OCI-LY7 (cell line): Measurements from ENCODE around the gene TNFSF13. TPM values are rescaled to one million over a fixed set of nuclear protein-coding genes. Genes with fewer than 3 reads are reported as not detected.

Source experiments
- BruUV-seq: library from RNA; stranded (reverse); fragments of 400-500 nt; replicated peaks from 2 replicates; lab custom pipeline; 2021; lab: Mats Ljungman, UMichigan
- CTCF ChIA-PET: fragments of 300-600 bp; sonication (Branson Sonifier 250); formaldehyde crosslinking; loops from one replicate; lab custom pipeline; 2022; ENCODE audit warnings: antibody characterized with exemption; ENCODE audit not compliant: unreplicated experiment; lab: Charles Lee
- POLR2A ChIA-PET: fragments of 300-600 bp; sonication (Branson Sonifier 250); formaldehyde crosslinking; loops from one replicate; lab custom pipeline; 2022; ENCODE audit warnings: antibody characterized with exemption; lab: Charles Lee
- DNase-seq: peaks from one replicate; pipeline ENCODE4 v3.0.0-alpha.2; 2015; ENCODE audit warnings: low spot score
- H2AFZ ChIP-seq: fragments of 200-600 bp; sonication (generic), shearing (Covaris generic); 2 replicates; pipeline ENCODE4 v1.6.1; 2014; ENCODE audit warnings: mild to moderate bottlenecking, antibody characterized with exemption, low read length, moderate library complexity
- H3K27ac ChIP-seq: fragments of 200-600 bp; sonication (generic); 2 replicates; pipeline ENCODE4 v1.5.1; 2014; ENCODE audit warnings: mixed run types, low read depth, mild to moderate bottlenecking, moderate library complexity, low read length, inconsistent platforms; ENCODE audit not compliant: poor library complexity, severe bottlenecking
- H3K36me3 ChIP-seq: fragments of 200-600 bp; sonication (generic); 2 replicates; pipeline ENCODE4 v1.6.1; 2014; ENCODE audit warnings: mild to moderate bottlenecking, antibody characterized with exemption, low read length, moderate library complexity, mixed read lengths; ENCODE audit not compliant: insufficient read depth
- H3K4me1 ChIP-seq: fragments of 200-600 bp; sonication (generic); 2 replicates; pipeline ENCODE4 v1.5.1; 2014; ENCODE audit warnings: mild to moderate bottlenecking, low read length; ENCODE audit not compliant: insufficient read depth, poor library complexity, severe bottlenecking
- H3K4me2 ChIP-seq: fragments of 200-600 bp; sonication (generic); 2 replicates; pipeline ENCODE4 v1.6.1; 2014; ENCODE audit warnings: mild to moderate bottlenecking, low read length
- H3K4me3 ChIP-seq: fragments of 200-600 bp; sonication (generic); 2 replicates; pipeline ENCODE4 v1.5.1; 2014; ENCODE audit warnings: mild to moderate bottlenecking, low read depth, low read length; ENCODE audit not compliant: poor library complexity, severe bottlenecking
- H3K79me2 ChIP-seq: fragments of 200-600 bp; sonication (generic); 2 replicates; pipeline ENCODE4 v1.6.1; 2016; ENCODE audit warnings: low read depth, mild to moderate bottlenecking, low read length, moderate library complexity, mixed read lengths; ENCODE audit not compliant: insufficient read depth
- H3K9me2 ChIP-seq: fragments of 200-600 bp; sonication (generic); 2 replicates; pipeline ENCODE4 v1.6.1; 2016; ENCODE audit warnings: mild to moderate bottlenecking, low read length, mixed read lengths; ENCODE audit not compliant: insufficient read depth
- H3K9me3 ChIP-seq: fragments of 200-600 bp; sonication (generic); 2 replicates; pipeline ENCODE4 v1.6.1; 2014; ENCODE audit warnings: mild to moderate bottlenecking, mixed run types, low read length, mixed read lengths
- H4K20me1 ChIP-seq: fragments of 200-600 bp; sonication (generic); 2 replicates; pipeline ENCODE4 v1.6.1; 2014; ENCODE audit warnings: mild to moderate bottlenecking, antibody characterized with exemption, low read length, moderate library complexity, mixed read lengths; ENCODE audit not compliant: insufficient read depth
- EZH2phosphoT487 ChIP-seq: fragments of 200-600 bp; sonication (generic); IDR thresholded peaks from 2 replicates; pipeline ENCODE4 v1.6.1; 2018; ENCODE audit warnings: low read depth, borderline replicate concordance, mild to moderate bottlenecking, mixed run types, antibody characterized with exemption, low read length, moderate library complexity, mixed read lengths
- intact Hi-C: fragments of 100-400 bp; cut with micrococcal nuclease; formaldehyde crosslinking; loops from one replicate; pipeline ENCODE4 v1.10.0; 2022; ENCODE audit not compliant: unreplicated experiment
- total RNA-seq, 2 experiments: library from RNA; depleted of rRNA in 1 of 2; stranded (reverse); fragments of >200 nt in 1 of 2; shearing (Covaris generic) in 1 of 2; gene quantifications; 2 replicates each; pipeline ENCODE4 v1.2.3, GENCODE V29; 2014 to 2022
- TF ChIP-seq, protein P1 (sequence below): fragments of 200-600 bp; sonication (generic); conservative IDR thresholded peaks from 2 replicates; pipeline ENCODE4 v1.5.1; 2014; ENCODE audit warnings: mild to moderate bottlenecking, antibody characterized with exemption, low read length, moderate library complexity, mixed read lengths

The TNFSF13 gene
- total RNA-seq, 2 experiments from 2014 or later, result 0.98 to 6.0 TPM

DNA sequence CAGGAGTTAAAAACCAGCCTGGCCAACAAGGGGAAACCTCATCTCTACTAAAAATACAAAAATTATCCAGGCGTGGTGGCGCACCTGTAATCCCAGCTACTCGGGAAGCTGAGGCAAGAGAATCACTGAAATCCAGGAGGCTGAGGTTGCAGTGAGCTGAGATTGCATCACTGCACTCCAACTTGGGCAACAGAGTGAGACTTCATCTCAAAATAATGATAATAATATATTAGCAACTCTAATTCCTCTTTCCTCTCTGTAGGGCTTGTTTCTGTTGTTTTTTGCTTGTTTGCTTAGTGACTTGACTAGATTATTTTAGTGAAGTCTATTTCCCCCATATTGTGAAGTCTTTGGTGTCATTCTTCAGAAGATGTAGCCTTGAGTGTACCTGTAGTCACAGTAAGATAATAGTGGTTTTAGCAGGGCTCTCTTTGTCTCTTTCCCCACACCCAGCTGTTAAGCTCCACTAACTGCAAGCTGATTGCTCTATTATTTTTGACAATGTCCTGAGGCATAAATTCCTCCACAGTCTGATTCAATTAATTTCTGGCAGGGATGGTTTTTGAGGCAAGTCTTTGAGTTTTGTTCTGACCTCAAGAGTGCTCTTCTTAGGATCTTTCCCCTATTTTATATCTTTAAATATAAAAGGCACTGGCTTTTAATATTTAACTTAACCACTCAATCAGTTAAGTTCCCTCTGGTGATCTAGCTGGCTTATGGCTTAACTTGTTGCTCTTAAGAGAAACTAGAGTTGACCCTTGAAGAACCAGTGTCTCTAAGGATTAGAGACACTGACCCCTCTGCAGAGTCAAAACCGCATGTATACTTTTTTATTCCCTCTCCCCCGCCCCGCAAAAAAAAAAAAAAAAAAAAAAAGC lies 28.3 kb upstream of the TNFSF13 start:
- Histone ChIP-seq H3K27ac (no peak overlapping the region), H3K79me2 (no peaks in the 10 kb centered on the region), H2AFZ (no peak overlapping the region), H3K36me3 (no peaks in the 10 kb centered on the region), H3K4me2 (no peak overlapping the region), H3K4me1 (no peaks in the 10 kb centered on the region), H4K20me1 (no peaks in the 10 kb centered on the region), H3K9me3 (0 out of 2 replicates have a peak, but pooled peaks cover 7% of the 10 kb centered on the region), H3K9me2 (no peaks in the 10 kb centered on the region), H3K4me3 (no peak overlapping the region)
- BruUV-seq, result no TSS peak
- intact Hi-C loops, result no loop called here
- POLR2A ChIA-PET, result no interaction called here
- CTCF ChIA-PET, result no interaction called here
- DNase-seq, result no peak
- TF ChIP-seq, protein P1, sequence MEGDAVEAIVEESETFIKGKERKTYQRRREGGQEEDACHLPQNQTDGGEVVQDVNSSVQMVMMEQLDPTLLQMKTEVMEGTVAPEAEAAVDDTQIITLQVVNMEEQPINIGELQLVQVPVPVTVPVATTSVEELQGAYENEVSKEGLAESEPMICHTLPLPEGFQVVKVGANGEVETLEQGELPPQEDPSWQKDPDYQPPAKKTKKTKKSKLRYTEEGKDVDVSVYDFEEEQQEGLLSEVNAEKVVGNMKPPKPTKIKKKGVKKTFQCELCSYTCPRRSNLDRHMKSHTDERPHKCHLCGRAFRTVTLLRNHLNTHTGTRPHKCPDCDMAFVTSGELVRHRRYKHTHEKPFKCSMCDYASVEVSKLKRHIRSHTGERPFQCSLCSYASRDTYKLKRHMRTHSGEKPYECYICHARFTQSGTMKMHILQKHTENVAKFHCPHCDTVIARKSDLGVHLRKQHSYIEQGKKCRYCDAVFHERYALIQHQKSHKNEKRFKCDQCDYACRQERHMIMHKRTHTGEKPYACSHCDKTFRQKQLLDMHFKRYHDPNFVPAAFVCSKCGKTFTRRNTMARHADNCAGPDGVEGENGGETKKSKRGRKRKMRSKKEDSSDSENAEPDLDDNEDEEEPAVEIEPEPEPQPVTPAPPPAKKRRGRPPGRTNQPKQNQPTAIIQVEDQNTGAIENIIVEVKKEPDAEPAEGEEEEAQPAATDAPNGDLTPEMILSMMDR, result no peak
- no peak for TF ChIP-seq EZH2phosphoT487

DNA sequence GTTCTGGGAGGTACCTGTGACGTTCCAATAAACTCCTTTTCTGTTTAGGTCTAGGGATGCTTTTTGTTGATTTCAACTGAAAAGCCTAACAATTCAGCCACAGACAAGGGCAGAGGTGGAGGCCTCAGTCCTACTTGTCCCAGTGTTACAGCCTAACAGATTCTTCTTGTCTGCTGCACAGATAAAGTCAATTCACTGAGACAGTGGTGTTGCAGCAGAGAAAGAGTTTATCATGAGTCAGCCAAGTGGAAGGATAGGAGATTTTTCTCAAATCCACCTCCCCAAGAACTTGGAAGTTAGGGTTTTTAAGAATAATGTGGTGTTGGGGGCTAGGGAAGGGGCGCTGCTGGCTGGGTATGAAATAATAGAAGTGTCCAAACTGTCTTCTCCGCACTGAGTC lies 20.5 kb upstream of the TNFSF13 start:
- Histone ChIP-seq H4K20me1 (no peaks in the 10 kb centered on the region), H3K36me3 (no peaks in the 10 kb centered on the region), H3K27ac (no peak overlapping the region), H3K9me3 (0 out of 2 replicates have a peak, but pooled peaks cover 4% of the 10 kb centered on the region), H3K9me2 (no peaks in the 10 kb centered on the region), H3K4me3 (no peak overlapping the region), H2AFZ (no peak overlapping the region), H3K79me2 (no peaks in the 10 kb centered on the region), H3K4me1 (no peaks in the 10 kb centered on the region), H3K4me2 (no peak overlapping the region)
- no peak for DNase-seq
- intact Hi-C loops, result no loop called here
- BruUV-seq, result no TSS peak
- TF ChIP-seq, protein P1, result no peak
- TF ChIP-seq EZH2phosphoT487, result no peak
- CTCF ChIA-PET, result no interaction called here
- POLR2A ChIA-PET, result no interaction called here
